Choroid plexus epithelial cell (primary cell): ENCODE results near the gene AKTIP.

Experiments used
- DNase-seq: peaks from one replicate; pipeline ENCODE4 v3.0.0-alpha.2; 2010; ENCODE audit warnings: low read depth
- H3K4me3 ChIP-seq: 2 replicates; pipeline ENCODE4 v1.5.1; 2011; ENCODE audit warnings: low read depth, mild to moderate bottlenecking, control low read depth, low read length, moderate library complexity
- TF ChIP-seq, protein P1 (sequence below): conservative IDR thresholded peaks from 2 replicates; pipeline ENCODE4 v1.5.1; 2011; ENCODE audit warnings: low read depth, mild to moderate bottlenecking, control low read depth, inconsistent platforms, low read length, moderate library complexity

Gene AKTIP

DNA sequence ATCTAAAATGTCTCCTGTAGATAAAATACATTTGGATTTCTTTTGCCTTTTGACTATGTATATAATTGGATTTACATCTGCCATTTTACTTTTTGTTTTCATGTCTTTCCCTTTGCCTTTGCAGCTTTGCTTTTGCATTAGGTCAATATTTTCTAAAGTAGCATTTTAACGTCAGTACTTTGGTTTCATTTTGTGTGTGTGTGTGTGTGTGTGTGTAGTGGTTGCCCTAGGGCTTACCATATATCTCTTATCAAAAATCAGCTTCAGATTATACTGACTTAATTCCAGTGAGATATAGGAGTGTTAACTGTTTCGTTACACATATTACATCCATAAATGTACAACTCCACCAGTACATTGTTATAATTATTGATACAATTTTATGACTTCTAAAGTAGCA lies 26.1 kb downstream of the AKTIP start:
- H3K4me3 ChIP-seq = no peak overlapping the region
- TF ChIP-seq, protein P1, sequence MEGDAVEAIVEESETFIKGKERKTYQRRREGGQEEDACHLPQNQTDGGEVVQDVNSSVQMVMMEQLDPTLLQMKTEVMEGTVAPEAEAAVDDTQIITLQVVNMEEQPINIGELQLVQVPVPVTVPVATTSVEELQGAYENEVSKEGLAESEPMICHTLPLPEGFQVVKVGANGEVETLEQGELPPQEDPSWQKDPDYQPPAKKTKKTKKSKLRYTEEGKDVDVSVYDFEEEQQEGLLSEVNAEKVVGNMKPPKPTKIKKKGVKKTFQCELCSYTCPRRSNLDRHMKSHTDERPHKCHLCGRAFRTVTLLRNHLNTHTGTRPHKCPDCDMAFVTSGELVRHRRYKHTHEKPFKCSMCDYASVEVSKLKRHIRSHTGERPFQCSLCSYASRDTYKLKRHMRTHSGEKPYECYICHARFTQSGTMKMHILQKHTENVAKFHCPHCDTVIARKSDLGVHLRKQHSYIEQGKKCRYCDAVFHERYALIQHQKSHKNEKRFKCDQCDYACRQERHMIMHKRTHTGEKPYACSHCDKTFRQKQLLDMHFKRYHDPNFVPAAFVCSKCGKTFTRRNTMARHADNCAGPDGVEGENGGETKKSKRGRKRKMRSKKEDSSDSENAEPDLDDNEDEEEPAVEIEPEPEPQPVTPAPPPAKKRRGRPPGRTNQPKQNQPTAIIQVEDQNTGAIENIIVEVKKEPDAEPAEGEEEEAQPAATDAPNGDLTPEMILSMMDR = no peak
- DNase-seq = no peak

DNA sequence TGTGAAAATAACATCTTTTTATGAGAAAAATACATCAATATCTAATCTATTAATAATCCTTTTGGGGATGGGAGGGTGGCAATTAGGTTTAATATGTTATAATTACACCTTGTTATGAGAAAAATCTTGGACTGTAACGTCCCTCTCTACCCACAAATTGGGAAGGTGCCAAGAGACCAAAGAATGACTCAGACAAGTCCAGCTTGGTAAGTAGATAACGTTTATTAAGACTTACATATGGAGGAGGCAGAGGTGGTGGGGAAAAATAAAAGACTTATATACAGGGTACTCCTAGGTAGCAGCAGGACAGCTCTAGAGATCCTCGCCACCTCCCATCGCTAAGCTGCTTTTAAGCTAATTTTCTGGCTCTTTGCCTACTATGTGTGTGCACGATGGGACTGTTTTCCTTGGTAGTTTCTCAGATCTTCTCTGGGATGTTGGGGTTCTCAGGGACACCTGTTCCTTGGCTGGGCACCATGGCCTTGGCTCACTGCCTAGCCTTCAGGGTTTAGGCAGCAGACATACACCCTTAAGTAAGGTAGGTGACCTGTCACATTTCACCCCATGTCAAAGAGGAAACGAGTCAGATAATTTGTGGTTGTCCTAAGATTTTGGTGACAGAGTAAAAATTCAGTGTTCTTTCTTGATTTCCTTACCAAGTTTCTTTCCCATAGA lies 37.3 kb downstream of the AKTIP start:
- TF ChIP-seq, protein P1 = no peak
- H3K4me3 ChIP-seq = no peak overlapping the region
- peak; percentile 83 for DNase-seq

- no peak for DNase-seq
- TF ChIP-seq, protein P1 = no peak
- H3K4me3 ChIP-seq = no peak overlapping the region
Observed at GRCh38 chr16:53458635-53459034, 44.4 kb downstream of the AKTIP start.

DNA sequence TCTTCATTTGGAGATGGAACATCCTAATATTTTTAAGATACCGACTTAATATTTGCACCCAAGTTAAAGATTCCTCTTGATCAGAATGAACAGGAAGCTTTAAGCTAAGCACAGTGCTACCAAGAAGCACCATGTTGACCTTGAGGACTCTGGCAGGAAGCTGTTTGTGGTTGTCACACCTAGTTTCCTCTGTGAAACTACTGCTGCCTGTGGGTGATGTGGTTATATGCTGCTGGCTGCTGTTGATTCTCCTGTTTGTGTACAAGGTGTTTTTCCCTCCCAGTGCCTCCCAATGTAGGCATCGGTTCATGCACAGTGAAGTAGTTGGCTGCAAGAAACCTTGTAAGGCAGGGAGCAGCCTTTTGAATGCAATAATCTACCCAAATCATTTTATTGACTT lies 45.3 kb downstream of the AKTIP start:
- H3K4me3 ChIP-seq = no peak overlapping the region
- TF ChIP-seq, protein P1 = no peak
- DNase-seq = peak; percentile 12

GRCh38 chr16:53456625-53457024 lies 46.4 kb downstream of the AKTIP start:
- no peak overlapping the region for H3K4me3 ChIP-seq
- no peak for DNase-seq
- TF ChIP-seq, protein P1 = no peak

GRCh38 chr16:53453928-53454327 lies 49.1 kb downstream of the AKTIP start:
- TF ChIP-seq, protein P1 = no peak
- no peak overlapping the region for H3K4me3 ChIP-seq
- DNase-seq = no peak

GRCh38 chr16:53449816-53450517 lies 53.0 kb downstream of the AKTIP start:
- TF ChIP-seq, protein P1 = no peak
- H3K4me3 ChIP-seq = no peak overlapping the region
- no peak for DNase-seq
